K562 (cell line): ENCODE results near the gene COG4. TPM values are rescaled to one million over a fixed set of nuclear protein-coding genes. Genes with fewer than 3 reads are reported as not detected.
A peak's percentile ranks its signal among the peaks of the same experiment; 100 is the strongest.

Source experiments
- COPS2 ChIP-seq: fragments of 450-650 bp; conservative IDR thresholded peaks from 2 replicates; pipeline ENCODE4 v1.6.1; 2016; ENCODE audit warnings: mild to moderate bottlenecking, moderate library complexity
- ETS2 ChIP-seq: IDR thresholded peaks from 2 replicates; pipeline ENCODE4 v1.6.1; 2016; ENCODE audit warnings: borderline replicate concordance, missing genetic modification characterization, mild to moderate bottlenecking, moderate library complexity, missing compliant biosample characterization; ENCODE audit not compliant: poor library complexity, severe bottlenecking
- FOXO4 ChIP-seq: fragments of 450-650 bp; formaldehyde crosslinking; IDR thresholded peaks from 2 replicates; pipeline ENCODE4 v1.4.0; 2020; ENCODE audit warnings: mild to moderate bottlenecking, moderate library complexity
- KDM4B ChIP-seq, 2 experiments: fragments of 450-650 bp in 1 of 2; sonication (generic) in 1 of 2; IDR thresholded peaks; 2 replicates each; pipeline ENCODE4 v1.6.1; 2016 to 2017; ENCODE audit warnings: borderline replicate concordance in 2 of 2, antibody characterized with exemption in 1 of 2, low read depth in 1 of 2, mild to moderate bottlenecking in 1 of 2
- MCM3 ChIP-seq: fragments of 450-650 bp; IDR thresholded peaks from 2 replicates; pipeline ENCODE4 v1.6.1; 2016
- NFE2 ChIP-seq: IDR thresholded peaks from 2 replicates; pipeline ENCODE4 v1.6.1; 2014; ENCODE audit warnings: antibody characterized with exemption, low read depth
- NR2C2 ChIP-seq, 2 experiments: fragments of 200-800 bp in 1 of 2; sonication (Bioruptor generic) in 1 of 2; sonication (generic) in 1 of 2; formaldehyde crosslinking in 1 of 2; IDR thresholded peaks; 2 replicates each; pipeline versions ENCODE4 v1.6.1 to v1.8.0; 2016 to 2022; ENCODE audit warnings: mild to moderate bottlenecking in 1 of 2, missing compliant biosample characterization in 1 of 2, missing genetic modification characterization in 1 of 2, missing genetic modification reagents in 1 of 2
- NUFIP1 ChIP-seq: fragments of 450-650 bp; IDR thresholded peaks from 2 replicates; pipeline ENCODE4 v1.6.1; 2018; ENCODE audit not compliant: partially characterized antibody
- PHF8 ChIP-seq: fragments of 200-600 bp; sonication (generic); IDR thresholded peaks from 2 replicates; pipeline ENCODE4 v1.6.1; 2012; ENCODE audit warnings: mixed run types, mild to moderate bottlenecking, inconsistent platforms, low read length, moderate library complexity, borderline replicate concordance
- RFX5 ChIP-seq: IDR thresholded peaks from 2 replicates; pipeline ENCODE4 v1.6.1; 2011; ENCODE audit warnings: low read depth, mild to moderate bottlenecking, improper control_type of control experiment, low read length
- SIRT6 ChIP-seq: IDR thresholded peaks from one replicate; pipeline ENCODE4 v1.6.1; 2012; ENCODE audit warnings: low read depth, mild to moderate bottlenecking, control low read depth, inconsistent platforms, low read length, moderate library complexity
- SMC3 ChIP-seq: conservative IDR thresholded peaks from 2 replicates; pipeline ENCODE4 v1.6.1; 2011; ENCODE audit warnings: low read depth, low read length, improper control_type of control experiment; ENCODE audit not compliant: insufficient read depth
- ZSCAN29 ChIP-seq: fragments of 450-650 bp; IDR thresholded peaks from 2 replicates; pipeline ENCODE4 v1.6.1; 2017
- polyA plus RNA-seq, 8 experiments: library from polyadenylated mRNA; depleted of rRNA in 4 of 8; stranded (reverse) in 5 of 8; unstranded in 3 of 8; fragments of >200 nt; fragmentation: Nextera tagmentation in 2 of 8; fragmentation: Illumina TruSeq in 1 of 8; extraction: Ambion mirVana in 2 of 8; extraction: Trizol in 1 of 8; gene quantifications; 2 replicates each; pipeline versions ENCODE4 v1.2.1 to v1.2.3, GENCODE V29; 2011 to 2014; ENCODE audit warnings: inconsistent platforms in 1 of 8, missing spikeins in 1 of 8
- total RNA-seq, 7 experiments: library from RNA; depleted of rRNA in 6 of 7; stranded (reverse); fragments of >200 nt in 6 of 7; fragmentation: Illumina TruSeq in 2 of 7; extraction: Trizol in 2 of 7; gene quantifications; 2 replicates each; pipeline versions ENCODE4 v1.2.1 to v1.2.3, GENCODE V29; 2011 to 2021; ENCODE audit warnings: low replicate concordance in 1 of 7
- TF ChIP-seq, protein P1 (sequence below): sonication (generic); formaldehyde crosslinking; IDR thresholded peaks from 2 replicates; pipeline ENCODE4 v1.8.1; 2023; ENCODE audit warnings: mild to moderate bottlenecking, missing genetic modification reagents, moderate library complexity
- TF ChIP-seq, protein P2 (sequence below): fragments of 450-650 bp; IDR thresholded peaks from 2 replicates; pipeline ENCODE4 v1.6.1; 2016; ENCODE audit warnings: borderline replicate concordance
- TF ChIP-seq, protein P3 (sequence below): sonication (generic); formaldehyde crosslinking; IDR thresholded peaks from 2 replicates; pipeline ENCODE4 v1.8.0; 2022; ENCODE audit warnings: mild to moderate bottlenecking, missing genetic modification reagents

COG4 gene
- total and polyA plus RNA-seq, 9 of the 15 experiments (the other 6 are each of a cell fraction or from before 2014, with no cell fraction given) = 13.7 to 73.9 (median 44.2) TPM

DNA sequence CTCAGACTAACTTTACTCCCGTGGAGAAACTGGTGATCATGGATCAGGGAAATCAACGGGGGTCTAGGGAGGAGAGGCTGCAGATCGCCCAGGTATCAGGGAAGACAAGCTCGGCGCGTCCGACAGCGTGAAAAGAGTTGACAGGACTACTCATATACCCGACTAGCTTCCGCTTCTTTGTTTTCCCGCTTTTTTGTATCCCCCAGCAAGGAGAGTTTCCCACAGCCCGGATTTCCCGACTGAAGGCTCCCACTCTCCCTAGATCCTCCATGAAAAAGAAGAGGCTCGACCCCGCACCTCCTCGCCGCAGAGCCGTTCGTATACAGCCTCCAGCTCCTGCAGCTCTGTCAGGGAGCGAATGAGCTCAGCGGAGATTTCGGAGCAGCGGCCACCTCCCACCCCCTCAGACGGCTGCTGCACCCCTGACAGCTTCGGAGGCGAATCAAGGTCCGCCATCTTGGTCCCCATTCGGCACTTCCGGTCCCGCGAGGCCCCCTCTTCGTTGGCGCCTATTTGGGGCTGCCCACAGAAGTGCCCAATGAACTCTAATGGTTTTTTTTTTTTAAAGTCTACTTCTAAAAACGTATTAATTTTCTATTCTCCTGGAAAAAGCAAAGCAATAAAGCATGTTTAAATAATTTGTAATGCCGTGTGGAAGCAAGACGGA lies at the start of gene COG4 (continued):
- TF ChIP-seq RFX5 (no peak), SMC3 (0 out of 2 replicates have a peak, but pooled peaks have one; percentile 3), ETS2 (tag) (no peak), ZSCAN29 (no peak), PHF8 (peak; percentile 84; the same call in 1 of the 2 replicates), COPS2 (no peak), KDM4B (IDR thresholded peaks at IDR 0.05; ENCODE audit: borderline replicate concordance in 2 of 2, low read depth in 1 of 2) (no peak), FOXO4 (CRISPR knock-in tag) (no peak), MCM3 (no peak), NUFIP1 (no peak), NR2C2 (CRISPR knock-in tag; IDR thresholded peaks at IDR 0.05) (no peak), NR2C2 (tag; IDR thresholded peaks at IDR 0.05) (peak; percentile 78), SIRT6 (no peak), NFE2 (peak; percentile 69)
- TF ChIP-seq, protein P1, sequence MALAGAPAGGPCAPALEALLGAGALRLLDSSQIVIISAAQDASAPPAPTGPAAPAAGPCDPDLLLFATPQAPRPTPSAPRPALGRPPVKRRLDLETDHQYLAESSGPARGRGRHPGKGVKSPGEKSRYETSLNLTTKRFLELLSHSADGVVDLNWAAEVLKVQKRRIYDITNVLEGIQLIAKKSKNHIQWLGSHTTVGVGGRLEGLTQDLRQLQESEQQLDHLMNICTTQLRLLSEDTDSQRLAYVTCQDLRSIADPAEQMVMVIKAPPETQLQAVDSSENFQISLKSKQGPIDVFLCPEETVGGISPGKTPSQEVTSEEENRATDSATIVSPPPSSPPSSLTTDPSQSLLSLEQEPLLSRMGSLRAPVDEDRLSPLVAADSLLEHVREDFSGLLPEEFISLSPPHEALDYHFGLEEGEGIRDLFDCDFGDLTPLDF (CRISPR knock-in tag) = no peak
- TF ChIP-seq, protein P2, sequence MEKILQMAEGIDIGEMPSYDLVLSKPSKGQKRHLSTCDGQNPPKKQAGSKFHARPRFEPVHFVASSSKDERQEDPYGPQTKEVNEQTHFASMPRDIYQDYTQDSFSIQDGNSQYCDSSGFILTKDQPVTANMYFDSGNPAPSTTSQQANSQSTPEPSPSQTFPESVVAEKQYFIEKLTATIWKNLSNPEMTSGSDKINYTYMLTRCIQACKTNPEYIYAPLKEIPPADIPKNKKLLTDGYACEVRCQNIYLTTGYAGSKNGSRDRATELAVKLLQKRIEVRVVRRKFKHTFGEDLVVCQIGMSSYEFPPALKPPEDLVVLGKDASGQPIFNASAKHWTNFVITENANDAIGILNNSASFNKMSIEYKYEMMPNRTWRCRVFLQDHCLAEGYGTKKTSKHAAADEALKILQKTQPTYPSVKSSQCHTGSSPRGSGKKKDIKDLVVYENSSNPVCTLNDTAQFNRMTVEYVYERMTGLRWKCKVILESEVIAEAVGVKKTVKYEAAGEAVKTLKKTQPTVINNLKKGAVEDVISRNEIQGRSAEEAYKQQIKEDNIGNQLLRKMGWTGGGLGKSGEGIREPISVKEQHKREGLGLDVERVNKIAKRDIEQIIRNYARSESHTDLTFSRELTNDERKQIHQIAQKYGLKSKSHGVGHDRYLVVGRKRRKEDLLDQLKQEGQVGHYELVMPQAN = peak; percentile 71; the same call in 1 of the 2 replicates
- TF ChIP-seq, protein P3, sequence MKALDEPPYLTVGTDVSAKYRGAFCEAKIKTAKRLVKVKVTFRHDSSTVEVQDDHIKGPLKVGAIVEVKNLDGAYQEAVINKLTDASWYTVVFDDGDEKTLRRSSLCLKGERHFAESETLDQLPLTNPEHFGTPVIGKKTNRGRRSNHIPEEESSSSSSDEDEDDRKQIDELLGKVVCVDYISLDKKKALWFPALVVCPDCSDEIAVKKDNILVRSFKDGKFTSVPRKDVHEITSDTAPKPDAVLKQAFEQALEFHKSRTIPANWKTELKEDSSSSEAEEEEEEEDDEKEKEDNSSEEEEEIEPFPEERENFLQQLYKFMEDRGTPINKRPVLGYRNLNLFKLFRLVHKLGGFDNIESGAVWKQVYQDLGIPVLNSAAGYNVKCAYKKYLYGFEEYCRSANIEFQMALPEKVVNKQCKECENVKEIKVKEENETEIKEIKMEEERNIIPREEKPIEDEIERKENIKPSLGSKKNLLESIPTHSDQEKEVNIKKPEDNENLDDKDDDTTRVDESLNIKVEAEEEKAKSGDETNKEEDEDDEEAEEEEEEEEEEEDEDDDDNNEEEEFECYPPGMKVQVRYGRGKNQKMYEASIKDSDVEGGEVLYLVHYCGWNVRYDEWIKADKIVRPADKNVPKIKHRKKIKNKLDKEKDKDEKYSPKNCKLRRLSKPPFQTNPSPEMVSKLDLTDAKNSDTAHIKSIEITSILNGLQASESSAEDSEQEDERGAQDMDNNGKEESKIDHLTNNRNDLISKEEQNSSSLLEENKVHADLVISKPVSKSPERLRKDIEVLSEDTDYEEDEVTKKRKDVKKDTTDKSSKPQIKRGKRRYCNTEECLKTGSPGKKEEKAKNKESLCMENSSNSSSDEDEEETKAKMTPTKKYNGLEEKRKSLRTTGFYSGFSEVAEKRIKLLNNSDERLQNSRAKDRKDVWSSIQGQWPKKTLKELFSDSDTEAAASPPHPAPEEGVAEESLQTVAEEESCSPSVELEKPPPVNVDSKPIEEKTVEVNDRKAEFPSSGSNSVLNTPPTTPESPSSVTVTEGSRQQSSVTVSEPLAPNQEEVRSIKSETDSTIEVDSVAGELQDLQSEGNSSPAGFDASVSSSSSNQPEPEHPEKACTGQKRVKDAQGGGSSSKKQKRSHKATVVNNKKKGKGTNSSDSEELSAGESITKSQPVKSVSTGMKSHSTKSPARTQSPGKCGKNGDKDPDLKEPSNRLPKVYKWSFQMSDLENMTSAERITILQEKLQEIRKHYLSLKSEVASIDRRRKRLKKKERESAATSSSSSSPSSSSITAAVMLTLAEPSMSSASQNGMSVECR (CRISPR knock-in tag) = peak; percentile 38; the same call in 1 of the 2 replicates
